Measurements from ENCODE around the gene GPX2.

The GPX2 gene

GRCh38 chr14:64889352-64889751 is 53.2 kb downstream of the GPX2 start:
- DNase-seq (ENCODE audit: low read depth), result no peak
- no peak overlapping the region for H3K4me3 ChIP-seq (ENCODE audit: low read depth, low read length)
- TF ChIP-seq, protein P1, sequence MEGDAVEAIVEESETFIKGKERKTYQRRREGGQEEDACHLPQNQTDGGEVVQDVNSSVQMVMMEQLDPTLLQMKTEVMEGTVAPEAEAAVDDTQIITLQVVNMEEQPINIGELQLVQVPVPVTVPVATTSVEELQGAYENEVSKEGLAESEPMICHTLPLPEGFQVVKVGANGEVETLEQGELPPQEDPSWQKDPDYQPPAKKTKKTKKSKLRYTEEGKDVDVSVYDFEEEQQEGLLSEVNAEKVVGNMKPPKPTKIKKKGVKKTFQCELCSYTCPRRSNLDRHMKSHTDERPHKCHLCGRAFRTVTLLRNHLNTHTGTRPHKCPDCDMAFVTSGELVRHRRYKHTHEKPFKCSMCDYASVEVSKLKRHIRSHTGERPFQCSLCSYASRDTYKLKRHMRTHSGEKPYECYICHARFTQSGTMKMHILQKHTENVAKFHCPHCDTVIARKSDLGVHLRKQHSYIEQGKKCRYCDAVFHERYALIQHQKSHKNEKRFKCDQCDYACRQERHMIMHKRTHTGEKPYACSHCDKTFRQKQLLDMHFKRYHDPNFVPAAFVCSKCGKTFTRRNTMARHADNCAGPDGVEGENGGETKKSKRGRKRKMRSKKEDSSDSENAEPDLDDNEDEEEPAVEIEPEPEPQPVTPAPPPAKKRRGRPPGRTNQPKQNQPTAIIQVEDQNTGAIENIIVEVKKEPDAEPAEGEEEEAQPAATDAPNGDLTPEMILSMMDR (IDR thresholded peaks at IDR 0.05; ENCODE audit: insufficient read depth, low read depth, low read length, missing control alignments), result no peak
